SK-N-SH (cell line): Measurements from ENCODE around the gene BRD3. TPM values are rescaled to one million over a fixed set of nuclear protein-coding genes. Genes with fewer than 3 reads are reported as not detected.

Experiments
- CTCF ChIA-PET: fragments of 300-600, 350-600 bp; formaldehyde crosslinking; extraction: SDS; loops from one replicate; lab custom pipeline; 2021; lab: Yijun Ruan, JAX
- POLR2A ChIA-PET: fragments of 350-600 bp; sonication (Branson Sonifier 250); formaldehyde crosslinking; extraction: SDS; loops from one replicate; lab custom pipeline; 2020; ENCODE audit warnings: antibody characterized with exemption, inconsistent platforms; lab: Yijun Ruan, JAX
- DNase-seq: peaks from one replicate; pipeline ENCODE4 v3.0.0; 2012
- H2AFZ ChIP-seq: fragments of 200-600 bp; sonication (generic); 2 replicates; pipeline ENCODE4 v1.8.1; 2016; ENCODE audit warnings: antibody characterized with exemption, mild to moderate bottlenecking, low read depth
- H3F3A ChIP-seq: fragments of 200-600 bp; sonication (generic); replicated peaks from 2 replicates; pipeline ENCODE3; 2016; ENCODE audit warnings: antibody characterized with exemption, mild to moderate bottlenecking; ENCODE audit not compliant: insufficient read depth
- H3K27ac ChIP-seq, 2 experiments: fragments of 200-500 bp in 1 of 2; fragments of 200-600 bp in 1 of 2; sonication (Bioruptor generic) in 1 of 2; sonication (generic), shearing (Covaris generic) in 1 of 2; 2 replicates each; pipeline versions ENCODE4 v1.5.1 to v1.6.1; 2014 to 2016; ENCODE audit warnings: low read depth in 2 of 2, inconsistent platforms in 1 of 2, low read length in 1 of 2, mild to moderate bottlenecking in 1 of 2, mixed read lengths in 1 of 2
- H3K27me3 ChIP-seq: fragments of 200-600 bp; sonication (generic), shearing (Covaris generic); 2 replicates; pipeline ENCODE4 v1.6.1; 2016; ENCODE audit warnings: mixed run types; ENCODE audit not compliant: insufficient read depth
- H3K36me3 ChIP-seq, 2 experiments: fragments of 200-500 bp in 1 of 2; fragments of 200-600 bp in 1 of 2; sonication (Bioruptor generic) in 1 of 2; sonication (generic) in 1 of 2; replicated peaks in 1 of 2; 2 replicates each; pipeline versions ENCODE3 to v1.5.1; 2014 to 2016; ENCODE audit warnings: low read length in 1 of 2, mild to moderate bottlenecking in 1 of 2; ENCODE audit not compliant: insufficient read depth in 2 of 2, control insufficient read depth in 1 of 2
- H3K4me1 ChIP-seq, 2 experiments: fragments of 200-500 bp in 1 of 2; fragments of 200-600 bp in 1 of 2; sonication (Bioruptor generic) in 1 of 2; sonication (generic), shearing (Covaris generic) in 1 of 2; 2 replicates each; pipeline versions ENCODE4 v1.5.1 to v1.6.1; 2014 to 2016; ENCODE audit warnings: low read depth in 1 of 2, low read length in 1 of 2, mixed run types in 1 of 2; ENCODE audit not compliant: insufficient read depth in 2 of 2, control insufficient read depth in 1 of 2
- H3K4me2 ChIP-seq: fragments of 200-600 bp; sonication (generic), shearing (Covaris generic); 2 replicates; pipeline ENCODE4 v1.6.1; 2017; ENCODE audit warnings: mixed run types
- H3K4me3 ChIP-seq, 2 experiments: fragments of 200-500 bp in 1 of 2; fragments of 200-600 bp in 1 of 2; sonication (Bioruptor generic) in 1 of 2; sonication (generic), shearing (Covaris generic) in 1 of 2; 2 replicates each; pipeline versions ENCODE4 v1.5.1 to v1.8.1; 2014 to 2016; ENCODE audit warnings: low read depth in 2 of 2, inconsistent platforms in 1 of 2, low read length in 1 of 2, mild to moderate bottlenecking in 1 of 2, mixed read lengths in 1 of 2, moderate library complexity in 1 of 2
- H3K79me2 ChIP-seq: fragments of 200-600 bp; sonication (generic); 2 replicates; pipeline ENCODE4 v1.8.1; 2017; ENCODE audit warnings: mild to moderate bottlenecking; ENCODE audit not compliant: insufficient read depth
- H3K9ac ChIP-seq: fragments of 200-600 bp; sonication (generic); 2 replicates; pipeline ENCODE4 v1.6.1; 2017; ENCODE audit warnings: mixed run types
- H3K9me2 ChIP-seq: fragments of 200-600 bp; sonication (generic); 2 replicates; pipeline ENCODE4 v1.6.1; 2017; ENCODE audit warnings: mixed run types
- H3K9me3 ChIP-seq: fragments of 200-600 bp; sonication (generic); 2 replicates; pipeline ENCODE4 v1.6.1; 2017; ENCODE audit warnings: mixed run types, mild to moderate bottlenecking, moderate library complexity
- H4K20me1 ChIP-seq: fragments of 200-600 bp; sonication (generic); 2 replicates; pipeline ENCODE4 v1.6.1; 2017; ENCODE audit warnings: mild to moderate bottlenecking, mixed run types; ENCODE audit not compliant: insufficient read depth
- CHD2 ChIP-seq: fragments of 150-350 bp; IDR thresholded peaks from 2 replicates; pipeline ENCODE4 v1.6.1; 2018; ENCODE audit warnings: low read length; ENCODE audit not compliant: partially characterized antibody
- ELF1 ChIP-seq: IDR thresholded peaks from 2 replicates; pipeline ENCODE4 v1.4.0; 2012
- EP300 ChIP-seq, 2 experiments: IDR thresholded peaks; 2 replicates each; pipeline versions ENCODE4 v1.4.0 to v1.6.1; 2012; ENCODE audit warnings: borderline replicate concordance in 1 of 2, low read depth in 1 of 2, low read length in 1 of 2
- EZH2phosphoT487 ChIP-seq: fragments of 200-600 bp; sonication (generic); IDR thresholded peaks from 2 replicates; pipeline ENCODE4 v1.6.1; 2017; ENCODE audit warnings: low read depth, mixed run types, mild to moderate bottlenecking, antibody characterized with exemption, moderate library complexity, borderline replicate concordance
- FOSL2 ChIP-seq: IDR thresholded peaks from 2 replicates; pipeline ENCODE4 v1.4.0; 2012; ENCODE audit warnings: low read depth, mild to moderate bottlenecking, moderate library complexity, borderline replicate concordance
- FOXJ3 ChIP-seq: sonication (generic); formaldehyde crosslinking; IDR thresholded peaks from 2 replicates; pipeline ENCODE4 v1.5.1; 2020; ENCODE audit warnings: mild to moderate bottlenecking, missing genetic modification reagents
- GATA2 ChIP-seq: sonication (generic); formaldehyde crosslinking; IDR thresholded peaks from 2 replicates; pipeline ENCODE4 v1.5.0; 2020; ENCODE audit warnings: mild to moderate bottlenecking, missing genetic modification reagents
- MAX ChIP-seq: IDR thresholded peaks from 2 replicates; pipeline ENCODE4 v1.4.0; 2012; ENCODE audit warnings: low read depth
- MXI1 ChIP-seq: IDR thresholded peaks from 2 replicates; pipeline ENCODE4 v1.6.1; 2012; ENCODE audit warnings: mild to moderate bottlenecking, low read depth, low read length, improper control_type of control experiment
- NRF1 ChIP-seq: IDR thresholded peaks from 2 replicates; pipeline ENCODE4 v1.6.1; 2012; ENCODE audit warnings: low read depth, mild to moderate bottlenecking, low read length
- RCOR1 ChIP-seq: fragments of 150-350 bp; IDR thresholded peaks from 2 replicates; pipeline ENCODE4 v1.6.1; 2017; ENCODE audit warnings: antibody characterized with exemption, low read length
- REST ChIP-seq: IDR thresholded peaks from 2 replicates; pipeline ENCODE4 v1.6.1; 2012; ENCODE audit warnings: mild to moderate bottlenecking, low read depth, low read length, moderate library complexity
- RFX5 ChIP-seq: IDR thresholded peaks from 2 replicates; pipeline ENCODE4 v1.6.1; 2012; ENCODE audit warnings: mild to moderate bottlenecking, improper control_type of control experiment, low read length
- RXRA ChIP-seq: IDR thresholded peaks from 2 replicates; pipeline ENCODE4 v1.4.0; 2012; ENCODE audit warnings: low read depth, mild to moderate bottlenecking, borderline replicate concordance
- SMC3 ChIP-seq: IDR thresholded peaks from 2 replicates; pipeline ENCODE4 v1.6.1; 2012; ENCODE audit warnings: low read depth, low read length, improper control_type of control experiment
- TAF1 ChIP-seq: IDR thresholded peaks from 2 replicates; pipeline ENCODE4 v1.6.1; 2012; ENCODE audit warnings: low read depth, mild to moderate bottlenecking, low read length, moderate library complexity, borderline replicate concordance
- TCF12 ChIP-seq: IDR thresholded peaks from 2 replicates; pipeline ENCODE4 v1.4.0; 2012
- TEAD4 ChIP-seq: IDR thresholded peaks from 2 replicates; pipeline ENCODE4 v1.4.0; 2012; ENCODE audit warnings: mild to moderate bottlenecking, borderline replicate concordance; ENCODE audit not compliant: insufficient read depth
- WGBS: methylation state at CpG from one replicate; pipeline ENCODE4 v1.1.6; 2017; ENCODE audit warnings: low lambda C conversion rate; 5-methylcytosine and 5-hydroxymethylcytosine counted together
- polyA plus RNA-seq, 3 experiments: library from polyadenylated mRNA; depleted of rRNA; stranded (reverse); fragments of >200 nt; gene quantifications; 2 replicates each; pipeline ENCODE4 v1.2.3, GENCODE V29; 2012
- TF ChIP-seq, protein P1 (sequence below): IDR thresholded peaks from 2 replicates; pipeline ENCODE4; 2012
- TF ChIP-seq, protein P2 (sequence below): fragments of 150-350 bp; IDR thresholded peaks from 2 replicates; pipeline ENCODE4 v1.6.1; 2017; ENCODE audit warnings: antibody characterized with exemption, low read length, low read depth, borderline replicate concordance

The BRD3 gene
- polyA plus RNA-seq, 1 of the 3 experiments (the other 2 are of a cell fraction): 11.4 TPM

GRCh38 chr9:134007571-134007970, 60.3 kb downstream of the BRD3 start:
- TF ChIP-seq RXRA (no peak), TCF12 (no peak), REST (no peak), RFX5 (no peak), FOXJ3 (CRISPR knock-in tag) (no peak), CHD2 (no peak), GATA2 (CRISPR knock-in tag) (no peak), RCOR1 (no peak), TAF1 (no peak), EZH2phosphoT487 (no peak), EP300 (IDR thresholded peaks at IDR 0.05; ENCODE audit: borderline replicate concordance in 1 of 2, low read depth in 1 of 2, low read length in 1 of 2) (no peak), ELF1 (no peak), TEAD4 (no peak), MXI1 (no peak), NRF1 (no peak), MAX (no peak), FOSL2 (no peak), SMC3 (no peak)
- TF ChIP-seq, protein P1, sequence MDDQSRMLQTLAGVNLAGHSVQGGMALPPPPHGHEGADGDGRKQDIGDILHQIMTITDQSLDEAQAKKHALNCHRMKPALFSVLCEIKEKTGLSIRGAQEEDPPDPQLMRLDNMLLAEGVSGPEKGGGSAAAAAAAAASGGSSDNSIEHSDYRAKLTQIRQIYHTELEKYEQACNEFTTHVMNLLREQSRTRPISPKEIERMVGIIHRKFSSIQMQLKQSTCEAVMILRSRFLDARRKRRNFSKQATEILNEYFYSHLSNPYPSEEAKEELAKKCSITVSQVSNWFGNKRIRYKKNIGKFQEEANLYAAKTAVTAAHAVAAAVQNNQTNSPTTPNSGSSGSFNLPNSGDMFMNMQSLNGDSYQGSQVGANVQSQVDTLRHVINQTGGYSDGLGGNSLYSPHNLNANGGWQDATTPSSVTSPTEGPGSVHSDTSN: no peak
- TF ChIP-seq, protein P2, sequence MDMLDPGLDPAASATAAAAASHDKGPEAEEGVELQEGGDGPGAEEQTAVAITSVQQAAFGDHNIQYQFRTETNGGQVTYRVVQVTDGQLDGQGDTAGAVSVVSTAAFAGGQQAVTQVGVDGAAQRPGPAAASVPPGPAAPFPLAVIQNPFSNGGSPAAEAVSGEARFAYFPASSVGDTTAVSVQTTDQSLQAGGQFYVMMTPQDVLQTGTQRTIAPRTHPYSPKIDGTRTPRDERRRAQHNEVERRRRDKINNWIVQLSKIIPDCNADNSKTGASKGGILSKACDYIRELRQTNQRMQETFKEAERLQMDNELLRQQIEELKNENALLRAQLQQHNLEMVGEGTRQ: no peak
- CTCF ChIA-PET: interaction anchor here (1.0 to 7.3 kb wide), 3 partner anchors 9 to 13 kb away, joined by 3 to 72 read pairs (median 5); no protein-coding TSS in a partner anchor
- Histone ChIP-seq H2AFZ (no peak overlapping the region), H3K4me3 (no peak overlapping the region), H3K9me3 (no peaks in the 10 kb centered on the region), H3K36me3 (no peaks in the 10 kb centered on the region), H3K9ac (no peak overlapping the region), H3F3A (no peaks in the 10 kb centered on the region), H3K27me3 (no peaks in the 10 kb centered on the region), H3K4me1 (peaks cover 0 to 17% of the 10 kb centered on the region in 2 experiments; a peak in 1 of 4 replicates), H4K20me1 (no peaks in the 10 kb centered on the region), H3K9me2 (no peaks in the 10 kb centered on the region), H3K4me2 (peak overlapping the region; percentile 28; the same call in 1 of the 2 replicates), H3K79me2 (no peaks in the 10 kb centered on the region), H3K27ac (0 out of 4 replicates have a peak overlapping the region, but pooled peaks of 1 of the 2 experiments have one; percentile 3)
- WGBS: 47% methylated on average over 6 of the region's 9 CpGs
- DNase-seq: peak; percentile 44
- POLR2A ChIA-PET: no interaction called here
